22Rv1 (cell line): Measurements from ENCODE around the gene DHRS7C.

Source experiments
- H3K27ac ChIP-seq: fragments of 450-650 bp; 2 replicates; pipeline ENCODE4 v1.5.1; 2017
- CTCF ChIP-seq: fragments of 450-650 bp; IDR thresholded peaks from 2 replicates; pipeline ENCODE4 v1.5.1; 2017; ENCODE audit warnings: mild to moderate bottlenecking
- ZFX ChIP-seq: fragments of 450-650 bp; IDR thresholded peaks from 2 replicates; pipeline ENCODE4 v1.6.1; 2017; ENCODE audit warnings: antibody characterized with exemption, borderline replicate concordance

Gene DHRS7C

GRCh38 chr17:9768381-9768934, 22.9 kb downstream of the DHRS7C start:
- TF ChIP-seq ZFX (no peak), CTCF (peak; percentile 74)
- no peak overlapping the region for H3K27ac ChIP-seq

GRCh38 chr17:9767432-9767991, 23.9 kb downstream of the DHRS7C start:
- H3K27ac ChIP-seq = no peak overlapping the region
- no peak for TF ChIP-seq ZFX
- TF ChIP-seq CTCF = no peak

- TF ChIP-seq CTCF (no peak), ZFX (no peak)
- H3K27ac ChIP-seq = no peak overlapping the region
Observed at GRCh38 chr17:9766970-9767369, 24.4 kb downstream of the DHRS7C start.

GRCh38 chr17:9765322-9765721, 26.1 kb downstream of the DHRS7C start:
- no peak overlapping the region for H3K27ac ChIP-seq
- TF ChIP-seq ZFX = no peak
- TF ChIP-seq CTCF = no peak

GRCh38 chr17:9763643-9764042, 27.7 kb downstream of the DHRS7C start:
- H3K27ac ChIP-seq = no peak overlapping the region
- TF ChIP-seq ZFX (no peak), CTCF (no peak)

- TF ChIP-seq CTCF (no peak), ZFX (no peak)
- no peak overlapping the region for H3K27ac ChIP-seq
Observed at GRCh38 chr17:9760266-9760665, 31.1 kb downstream of the DHRS7C start.

- no peak overlapping the region for H3K27ac ChIP-seq
- no peak for TF ChIP-seq CTCF
- TF ChIP-seq ZFX = no peak
Observed at GRCh38 chr17:9755083-9755482, 36.3 kb downstream of the DHRS7C start.
